Hypothalamus (tissue), 51 donors: ENCODE data around the gene ZMIZ1.

Experiments
- DNase-seq, 51 donors: peaks; one replicate each; lab custom pipeline; 2025; lab: John Stamatoyannopoulos, UW

ZMIZ1 gene

DNA sequence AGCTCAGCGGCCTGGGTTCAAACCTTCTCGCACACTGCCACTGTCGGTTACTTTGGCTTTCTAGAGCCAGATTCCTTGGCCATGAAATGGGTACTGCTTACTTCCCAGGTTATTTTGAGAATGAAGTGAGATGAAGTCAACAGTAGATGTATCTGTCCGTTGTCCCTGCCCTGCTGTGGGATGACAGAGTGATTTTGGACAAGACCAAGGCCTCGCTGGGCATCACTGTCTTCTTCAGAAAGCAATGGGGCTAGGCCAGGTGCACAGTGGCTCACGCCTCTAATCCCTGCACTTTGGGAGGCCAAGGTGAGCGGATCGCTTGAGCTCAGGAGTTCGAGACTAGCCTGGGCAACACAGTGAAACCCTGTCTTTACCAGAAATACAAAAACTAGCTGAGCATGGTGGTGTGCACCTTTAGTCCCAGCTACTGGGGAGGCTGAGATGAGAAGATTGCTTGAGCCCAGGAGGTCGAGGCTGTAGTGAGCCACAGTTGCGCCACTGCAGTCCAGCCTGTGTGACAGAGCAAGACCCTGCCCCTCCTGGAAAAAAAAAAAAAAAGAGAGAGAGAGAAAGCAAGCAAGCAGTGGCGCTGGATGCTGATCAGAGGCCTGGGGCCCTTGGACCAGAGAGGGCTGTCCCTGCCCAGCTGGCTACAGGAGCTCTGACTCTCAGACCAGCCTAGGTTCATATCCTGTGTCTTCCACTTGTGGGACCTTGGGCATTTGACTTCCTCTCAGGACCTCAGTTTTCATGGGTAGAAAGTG lies 25.8 kb downstream of the ZMIZ1 start:
- DNase-seq, result no peak

DNA sequence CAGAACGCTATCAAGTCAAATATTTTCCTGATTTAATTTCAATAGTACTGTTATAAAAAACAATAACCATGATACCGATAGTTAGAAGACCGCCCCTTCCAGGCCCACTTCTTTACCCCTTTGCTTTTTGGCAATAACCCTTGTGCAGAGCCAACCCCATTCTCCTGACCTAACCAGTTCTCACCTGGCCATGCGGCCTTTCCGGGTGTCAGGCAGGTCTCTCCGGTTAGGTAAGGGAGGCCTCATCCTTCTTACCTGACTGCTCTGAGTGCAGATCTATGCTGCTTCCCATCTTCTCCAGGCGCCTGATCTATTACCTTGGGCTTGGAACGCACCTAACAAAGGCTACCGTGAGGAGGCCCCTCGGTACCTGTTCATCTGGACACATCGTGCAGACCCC lies 26.6 kb downstream of the ZMIZ1 start:
- no peak for DNase-seq

DNA sequence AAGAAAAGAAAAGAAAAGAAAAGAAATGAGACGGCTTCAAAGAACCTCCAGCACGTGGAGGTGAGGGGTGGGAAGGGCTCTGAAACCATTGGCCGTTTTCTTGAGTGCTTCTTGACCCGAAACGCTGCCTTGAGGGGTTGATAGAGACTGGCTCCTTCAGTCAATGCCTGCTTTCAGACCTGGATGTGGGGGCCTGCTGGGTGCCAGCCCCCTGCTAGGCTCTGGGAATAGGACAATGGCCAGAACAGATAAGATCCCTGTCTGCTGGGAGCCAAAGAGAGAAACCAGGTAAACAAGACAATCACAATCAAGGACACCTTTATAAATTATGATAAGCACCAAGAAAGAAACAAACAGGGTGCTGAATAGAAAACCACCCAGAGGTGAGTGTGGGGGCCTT lies 27.7 kb downstream of the ZMIZ1 start:
- no peak for DNase-seq

DNA sequence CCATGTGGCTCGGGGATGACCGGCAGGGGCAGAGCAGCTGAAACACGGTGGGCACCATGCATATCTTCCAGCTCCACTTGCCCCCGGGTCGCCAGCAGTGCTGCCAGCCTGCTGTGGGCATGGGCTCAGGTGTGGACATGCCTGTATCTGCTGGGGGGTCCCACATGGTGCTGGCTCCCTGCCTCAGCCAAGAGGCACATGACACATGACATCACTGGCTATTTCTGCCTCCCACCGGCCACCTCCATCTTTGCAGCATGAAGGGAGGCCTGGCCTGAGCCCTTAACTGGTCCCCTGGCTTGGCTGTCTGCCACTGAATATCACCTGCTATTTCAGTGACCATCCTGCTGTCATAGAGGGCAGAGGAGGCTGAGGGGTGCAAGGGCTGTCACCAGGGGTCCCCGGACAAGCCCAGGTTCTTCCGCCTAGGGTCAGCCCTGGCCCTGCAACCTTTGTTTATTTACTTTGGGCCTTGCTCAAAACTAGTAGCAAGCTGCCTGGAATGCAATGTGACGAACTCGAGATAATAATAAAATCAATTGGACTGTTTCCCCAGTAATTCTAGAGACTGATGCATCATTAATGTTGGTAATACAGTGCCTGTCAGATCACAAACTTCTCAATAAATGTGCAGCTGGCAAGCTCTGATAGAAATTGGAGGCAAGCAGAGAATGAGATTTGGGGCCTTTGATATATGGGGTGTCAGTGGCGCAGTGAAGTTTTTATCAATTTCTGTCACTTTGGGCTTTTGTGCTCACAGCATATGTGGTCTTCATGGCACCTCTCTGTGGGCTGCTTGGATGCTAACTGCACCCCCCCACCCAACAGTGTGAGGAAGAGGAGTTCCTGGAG lies 28.5 kb downstream of the ZMIZ1 start:
- no peak for DNase-seq

DNA sequence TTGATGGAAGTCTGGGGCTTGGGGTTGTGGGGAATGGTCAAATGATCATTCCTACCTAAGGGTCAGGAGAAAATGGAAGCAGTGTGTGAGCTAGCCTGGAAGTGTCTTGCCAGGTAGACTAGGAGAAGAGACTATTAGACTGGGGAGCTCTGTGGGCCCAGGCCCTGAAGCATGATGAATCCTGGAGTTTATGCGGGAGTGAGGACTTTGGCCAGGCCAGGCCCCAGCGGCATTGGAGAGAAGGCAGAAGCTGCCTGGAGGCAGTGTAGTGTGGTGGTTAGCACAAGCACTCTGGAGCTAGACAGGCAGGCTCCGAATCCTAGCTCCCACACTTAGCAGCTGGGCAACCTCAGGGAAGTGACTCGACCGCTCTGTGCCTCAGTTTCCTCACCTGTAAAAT lies 29.3 kb downstream of the ZMIZ1 start:
- DNase-seq, result no peak

DNA sequence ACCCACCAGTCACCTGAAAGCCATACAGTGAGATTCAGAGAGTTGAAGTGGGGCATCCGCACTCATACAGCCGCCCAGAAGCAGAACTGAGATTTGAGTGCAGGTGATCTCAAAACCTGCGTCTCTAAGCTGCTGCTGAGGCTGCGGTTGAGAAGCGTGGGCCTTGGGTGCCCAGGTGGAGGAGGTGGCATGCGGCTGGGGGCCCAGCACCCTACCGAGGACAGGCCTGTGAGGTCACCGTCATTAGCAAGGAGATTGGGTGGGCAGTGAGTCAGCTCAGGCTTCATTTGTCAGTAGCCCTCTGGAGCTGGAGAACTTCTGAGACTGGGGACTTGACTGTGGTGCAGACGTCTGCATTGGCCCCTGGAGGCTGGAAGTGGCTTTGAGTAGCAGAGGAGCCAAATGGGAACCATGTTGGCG lies 29.8 kb downstream of the ZMIZ1 start:
- no peak for DNase-seq

DNA sequence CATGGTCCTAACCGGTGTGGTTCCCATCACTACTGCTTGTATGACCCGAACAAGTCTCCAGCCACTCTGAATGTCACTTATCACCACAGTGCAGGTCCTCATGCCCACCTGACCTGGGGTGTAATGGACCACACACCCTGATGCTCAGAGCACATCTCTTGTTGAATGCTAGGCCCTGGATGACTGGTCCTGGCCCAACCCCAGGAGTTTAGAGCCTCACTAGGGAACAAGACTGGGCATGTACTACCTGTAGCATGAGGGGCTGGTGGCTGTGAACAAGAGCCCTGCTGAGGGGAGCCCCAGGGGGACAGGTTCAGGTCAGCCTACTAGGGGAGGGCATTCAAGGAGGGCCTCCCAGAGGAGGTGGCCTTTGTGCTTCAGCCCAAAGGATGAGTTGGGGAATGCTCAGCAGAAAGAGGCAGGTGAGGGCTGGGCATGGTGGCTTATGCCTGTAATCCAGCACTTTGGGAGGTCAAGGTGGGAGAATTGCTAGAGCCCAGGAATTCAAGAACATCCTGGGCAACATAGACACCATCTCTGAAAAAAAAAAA lies 31.2 kb downstream of the ZMIZ1 start:
- no peak for DNase-seq

DNA sequence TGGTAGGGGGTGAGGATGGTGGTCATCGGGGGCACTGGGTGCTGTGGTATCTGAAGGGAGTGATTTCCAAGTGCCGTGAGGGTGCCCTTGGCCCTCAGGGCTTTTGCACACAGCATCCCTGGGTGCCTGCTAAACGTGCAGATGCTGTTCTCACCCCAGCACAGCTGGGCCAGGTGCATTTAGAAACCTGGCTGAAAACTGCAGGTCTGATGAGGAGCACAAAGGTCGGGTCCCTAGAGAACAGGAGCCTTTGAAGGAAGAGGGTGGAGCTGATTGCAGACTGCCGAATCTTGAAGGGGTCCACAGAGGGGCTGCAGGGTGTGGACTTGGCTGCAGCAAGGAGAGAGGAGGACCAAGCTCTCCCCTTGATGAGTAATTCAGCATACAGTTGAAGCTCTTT lies 32.0 kb downstream of the ZMIZ1 start:
- DNase-seq, result no peak

DNA sequence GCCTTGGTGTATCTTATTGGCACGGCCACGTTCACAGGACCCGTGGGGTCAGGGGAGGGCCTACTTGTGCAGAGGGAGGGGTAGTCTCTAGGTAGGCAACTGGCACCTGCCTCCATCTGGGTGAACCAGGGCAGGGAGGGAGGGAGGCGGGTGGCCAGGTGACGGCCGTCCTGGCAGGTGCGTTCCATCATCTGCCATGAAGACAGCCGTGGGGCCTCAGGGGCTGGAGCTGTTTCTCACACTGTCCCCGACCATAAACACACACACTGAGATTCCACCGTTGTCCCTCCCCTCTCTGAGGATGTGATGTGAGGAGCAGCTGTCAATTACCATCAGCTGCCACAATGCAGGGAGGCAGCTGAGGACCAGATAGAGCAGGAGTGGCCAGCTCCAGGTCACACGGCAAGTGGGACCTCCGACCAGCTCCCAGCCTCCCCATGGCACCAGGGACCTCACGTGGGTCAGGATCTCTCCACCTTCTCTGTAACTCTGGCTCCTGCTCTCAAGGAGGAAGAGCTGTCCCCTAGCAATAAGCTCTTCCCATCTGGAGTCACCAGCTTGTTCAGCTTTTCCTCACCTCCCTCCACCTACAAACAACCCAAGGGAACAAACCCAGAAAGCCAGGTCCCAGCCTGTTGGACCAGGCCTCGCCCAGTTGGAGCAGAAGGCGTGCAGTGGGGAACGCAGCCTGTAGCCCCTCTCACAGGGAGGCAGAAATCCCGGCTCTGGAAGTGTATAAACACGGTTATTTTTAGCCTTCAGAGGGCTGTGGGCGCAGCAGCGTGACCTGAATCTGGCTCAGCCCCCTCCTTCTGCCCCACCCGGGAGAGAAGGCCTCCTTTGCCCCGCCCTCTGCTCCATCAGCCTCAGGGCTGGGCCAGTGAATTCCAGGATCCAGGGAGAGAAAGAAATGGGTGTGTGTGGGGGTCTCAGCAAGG lies 33.1 kb downstream of the ZMIZ1 start:
- DNase-seq, result peak in 3 of 51 donors; percentile 26 to 39 (median 27)

DNA sequence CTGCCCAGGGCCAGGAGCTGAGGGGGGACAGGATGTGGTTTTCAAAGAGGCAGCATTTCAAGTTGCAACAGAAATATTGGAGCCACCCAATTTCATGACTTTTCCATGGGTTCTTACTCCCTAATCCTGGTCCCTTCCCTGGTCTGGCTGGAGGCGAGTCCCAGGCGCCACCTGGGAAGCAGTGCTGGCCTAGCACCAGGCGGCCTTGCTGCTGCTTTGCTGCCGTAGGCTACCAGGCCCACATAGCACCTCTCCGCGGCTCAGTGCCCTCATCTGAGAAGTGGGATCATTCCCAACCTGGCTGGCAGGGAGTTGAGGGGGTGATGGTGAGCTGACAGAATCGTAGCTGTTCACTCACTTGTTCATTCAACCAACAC lies 33.7 kb downstream of the ZMIZ1 start:
- DNase-seq, result no peak

DNA sequence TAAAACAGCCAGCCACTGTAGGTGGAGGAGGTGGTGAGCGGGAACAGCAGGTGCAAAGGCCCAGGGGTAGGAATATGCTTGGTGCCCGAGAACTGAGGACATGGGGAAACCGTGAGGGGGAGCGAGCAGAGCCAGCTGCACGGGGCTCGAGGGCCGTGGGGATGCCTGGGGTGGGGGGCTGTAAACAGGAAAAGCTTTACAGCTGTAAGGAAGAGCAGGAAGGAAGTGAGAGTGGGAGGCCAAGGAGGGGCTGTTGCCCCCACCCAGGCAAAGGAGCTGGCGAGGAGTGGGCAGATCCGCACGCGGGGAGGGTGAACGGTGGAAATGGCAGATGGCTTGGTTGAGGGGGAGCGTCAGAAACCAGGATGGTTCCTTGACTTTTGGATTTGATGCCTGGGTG lies 34.4 kb downstream of the ZMIZ1 start:
- no peak for DNase-seq

DNA sequence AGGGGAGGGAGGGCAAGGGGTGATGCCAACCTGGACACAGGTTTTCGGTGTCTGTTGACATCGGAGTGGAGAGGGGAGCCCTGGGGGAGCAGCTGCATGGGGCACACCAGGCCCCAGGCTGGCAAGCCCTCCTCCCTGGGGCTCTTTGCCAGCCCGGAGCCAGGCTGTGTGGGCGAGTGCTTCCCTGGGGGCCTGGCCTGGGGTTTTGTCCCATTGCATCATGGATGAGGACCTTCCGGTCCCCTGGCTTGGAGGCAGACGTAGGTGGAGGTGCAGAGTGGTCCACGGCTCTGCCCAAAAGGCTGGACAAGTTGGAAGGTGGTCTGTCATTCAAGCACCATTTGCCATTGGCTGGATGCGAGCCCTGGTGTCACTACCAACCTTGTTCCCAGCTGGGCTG lies 34.8 kb downstream of the ZMIZ1 start:
- peak in 1 of 51 donors; percentile 30 for DNase-seq

DNA sequence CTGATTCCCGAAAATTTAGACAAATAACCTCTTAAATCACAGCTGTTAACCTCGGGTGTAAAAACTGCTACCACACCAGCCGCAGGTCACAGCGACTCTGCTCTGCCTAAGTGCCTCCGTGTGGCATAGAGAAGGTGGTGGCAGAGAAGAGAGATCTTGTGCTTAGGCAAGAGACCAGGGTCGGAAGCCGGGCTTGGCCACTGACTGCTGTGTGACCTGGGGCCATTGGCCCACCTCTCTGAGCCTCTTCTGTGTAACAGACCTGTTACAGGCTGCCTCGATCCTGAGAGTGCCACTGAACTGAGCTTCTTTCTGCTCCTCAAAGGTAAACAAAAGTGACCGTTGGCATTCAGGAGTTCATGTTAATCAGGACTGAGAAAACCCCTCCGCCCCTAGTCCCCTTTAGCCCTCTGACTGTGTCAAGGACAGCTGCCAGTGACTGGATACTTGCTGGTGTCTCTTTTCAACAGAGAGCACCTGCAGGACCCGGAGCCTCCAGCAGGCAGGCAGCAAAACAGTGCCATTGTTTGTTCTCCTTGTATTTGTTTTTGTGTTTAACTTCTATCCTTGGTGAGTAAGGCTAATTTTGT lies 36.5 kb downstream of the ZMIZ1 start:
- no peak for DNase-seq

DNA sequence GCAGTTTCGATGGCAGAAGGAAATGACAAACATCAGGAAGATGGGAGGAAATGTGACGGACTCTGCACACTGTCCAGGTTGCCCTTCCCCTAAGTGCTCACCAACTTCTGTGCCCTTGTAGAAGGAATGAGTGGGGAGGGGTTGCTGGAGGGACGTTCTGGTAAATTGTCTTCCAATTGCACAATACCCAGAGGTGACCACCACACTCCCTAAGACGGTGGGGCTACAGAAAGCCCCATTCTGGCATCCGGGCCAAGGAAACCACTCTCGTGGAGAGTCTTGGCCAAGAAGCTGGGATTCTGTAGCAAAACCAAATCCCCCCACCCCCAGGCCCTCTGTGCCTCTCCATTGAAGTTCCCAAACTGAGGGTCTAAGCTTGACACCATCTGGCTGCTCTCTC lies 37.1 kb downstream of the ZMIZ1 start:
- no peak for DNase-seq

DNA sequence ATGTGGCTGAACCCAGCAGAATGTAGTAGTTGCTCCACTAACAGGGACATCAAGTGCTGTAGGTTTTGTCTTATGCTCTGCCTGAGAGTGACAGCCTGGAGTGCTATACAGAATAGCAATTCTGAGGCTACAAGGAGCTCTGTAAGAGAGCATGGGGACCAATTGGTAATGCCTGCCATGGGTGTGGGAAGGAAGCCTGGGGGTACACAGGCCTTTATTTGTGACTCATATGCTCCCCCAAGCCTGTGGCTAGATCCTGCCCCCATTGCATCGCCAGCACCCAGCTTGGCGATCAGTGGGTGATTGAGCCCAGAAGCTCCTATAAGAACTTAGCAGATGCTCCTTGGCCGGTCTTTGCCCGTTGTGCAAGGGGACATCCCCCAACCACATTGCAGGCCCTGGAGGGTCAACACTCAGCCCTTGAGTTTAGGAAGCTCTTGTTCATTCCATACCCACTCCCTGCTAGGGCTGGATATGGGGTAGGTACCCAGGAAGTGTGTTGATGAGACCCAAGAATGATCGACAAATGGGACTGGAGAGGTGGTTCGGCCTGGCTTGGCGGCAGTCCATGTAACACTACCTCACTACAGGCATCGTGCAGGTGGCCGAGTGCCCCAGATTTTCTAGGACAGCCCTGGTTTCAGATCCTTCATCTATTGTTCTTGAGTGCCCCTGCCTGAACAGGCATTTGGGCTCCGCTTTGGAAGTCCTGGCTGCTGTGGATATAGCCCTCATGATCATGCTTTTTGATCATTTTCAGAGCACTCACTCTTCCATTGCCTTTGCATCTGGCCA lies 37.7 kb downstream of the ZMIZ1 start:
- DNase-seq, result no peak

DNA sequence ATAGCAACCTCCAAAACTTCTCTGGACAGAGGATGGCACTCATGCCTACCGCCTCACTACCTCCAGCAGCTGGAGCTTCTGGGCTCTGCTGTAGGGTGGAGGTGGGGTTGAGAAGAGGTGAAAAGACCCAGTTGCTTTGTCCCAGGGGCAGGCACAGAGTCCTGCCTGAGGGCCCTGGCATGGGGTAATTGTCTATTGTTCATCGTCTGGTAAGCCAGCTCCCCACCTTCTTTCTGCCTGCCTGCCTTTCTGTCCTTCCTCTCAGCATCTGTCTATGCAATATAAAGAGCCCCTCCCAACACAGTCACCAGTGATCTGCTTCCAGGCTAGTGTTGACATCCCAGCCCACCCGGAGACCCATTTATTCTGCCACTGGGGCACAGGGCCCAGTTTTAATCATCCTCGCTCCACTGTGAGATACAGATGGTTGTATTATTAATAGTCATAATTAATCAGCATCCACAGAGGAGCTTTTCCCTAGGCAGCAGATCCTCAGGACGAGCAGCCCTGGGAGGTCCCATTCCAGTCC lies 39.0 kb downstream of the ZMIZ1 start:
- no peak for DNase-seq

DNA sequence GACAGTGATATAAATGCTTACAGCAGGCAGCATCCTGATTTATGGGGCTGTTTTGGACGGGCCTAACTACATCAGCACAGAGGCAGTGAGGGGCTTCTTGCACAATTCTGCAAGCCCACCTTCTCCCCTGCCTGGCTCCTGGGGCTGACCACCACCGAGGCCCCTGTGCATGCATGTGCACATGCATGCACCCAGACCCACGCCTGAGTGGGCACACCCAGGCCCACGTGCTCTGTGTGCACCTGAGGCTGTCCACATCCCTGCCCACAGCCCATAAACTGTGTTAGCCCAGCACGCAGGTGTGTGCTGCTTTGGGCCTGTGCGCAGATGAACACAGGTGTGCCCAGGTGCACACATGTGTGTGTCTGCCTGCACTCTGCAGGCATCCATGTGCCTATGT lies 40.0 kb downstream of the ZMIZ1 start:
- DNase-seq, result no peak

DNA sequence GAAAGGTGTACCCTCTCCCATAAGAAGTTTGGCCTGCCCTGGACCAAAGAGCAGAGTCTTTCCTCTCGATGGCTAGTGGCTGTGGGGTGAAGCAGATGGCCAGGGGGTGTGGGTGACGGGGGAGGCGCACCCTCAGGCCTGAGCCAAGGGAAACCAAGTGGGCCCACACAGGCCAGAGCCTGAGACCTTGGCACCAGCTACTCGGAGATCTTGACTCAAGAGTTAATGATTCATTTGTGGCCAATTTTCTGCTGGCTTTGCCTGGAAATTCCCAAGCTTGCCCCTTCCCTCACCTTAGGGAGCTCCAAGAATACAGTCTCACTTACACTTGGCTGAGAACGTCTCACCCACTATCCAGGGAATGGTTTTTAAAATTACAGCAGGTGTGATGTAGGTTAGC lies 42.7 kb downstream of the ZMIZ1 start:
- DNase-seq, result no peak
